Heart left ventricle (tissue), 16 donors: Measurements from ENCODE around the gene MAP10. TPM values are rescaled to one million over a fixed set of nuclear protein-coding genes. Genes with fewer than 3 reads are reported as not detected.

Experiments used
- ATAC-seq, 4 donors: fragments of 200-7000 bp; cut with Tn5 transposase; one replicate each; pipeline ENCODE4 v1.9.1; 2020 to 2022; ENCODE audit warnings: moderate library complexity in 4 of 4, mild to moderate bottlenecking in 3 of 4, moderate number of reproducible peaks in 1 of 4
- DNase-seq, 5 donors: peaks; one replicate each; pipeline ENCODE4 v3.0.0-alpha.2; 2020
- H3K27ac ChIP-seq, 12 donors: fragments of 200-600 bp; sonication (generic) in 4 of 12; one replicate each; pipeline versions ENCODE4 v1.5.0 to v1.8.0; 2016 to 2022; ENCODE audit warnings: mild to moderate bottlenecking in 2 of 12
- H3K27me3 ChIP-seq, 9 donors: fragments of 200-600 bp; sonication (generic) in 2 of 9; one replicate each; pipeline versions ENCODE4 v1.5.1 to v1.8.0; 2016 to 2022; ENCODE audit warnings: mild to moderate bottlenecking in 3 of 9
- H3K36me3 ChIP-seq, 9 donors: fragments of 200-600 bp; sonication (generic) in 2 of 9; one replicate each; pipeline versions ENCODE4 v1.5.0 to v1.8.0; 2018 to 2022; ENCODE audit warnings: mild to moderate bottlenecking in 2 of 9
- H3K4me1 ChIP-seq, 12 donors: fragments of 200-600 bp; sonication (generic) in 4 of 12; one replicate each; pipeline versions ENCODE4 v1.5.0 to v1.8.0; 2016 to 2022; ENCODE audit warnings: mild to moderate bottlenecking in 3 of 12
- H3K4me3 ChIP-seq, 12 donors: fragments of 200-600 bp; sonication (generic) in 4 of 12; one replicate each; pipeline versions ENCODE4 v1.5.0 to v1.8.0; 2017 to 2022; ENCODE audit warnings: mild to moderate bottlenecking in 9 of 12, moderate library complexity in 4 of 12
- H3K9me3 ChIP-seq, 12 donors: fragments of 200-600 bp; sonication (generic) in 4 of 12; one replicate each; pipeline versions ENCODE4 v1.5.0 to v1.8.0; 2016 to 2022; ENCODE audit warnings: mild to moderate bottlenecking in 1 of 12
- CTCF ChIP-seq, 12 donors: fragments of 200-600 bp; sonication (generic) in 4 of 12; IDR thresholded peaks; one replicate each; pipeline versions ENCODE4 v1.5.0 to v1.8.0; 2018 to 2022; ENCODE audit warnings: antibody characterized with exemption in 12 of 12, mild to moderate bottlenecking in 5 of 12
- POLR2A ChIP-seq, 2 donors: fragments of 450-650 bp; IDR thresholded peaks; one replicate each; pipeline ENCODE4 v1.6.1; 2017; ENCODE audit warnings: antibody characterized with exemption in 2 of 2, mild to moderate bottlenecking in 2 of 2, moderate library complexity in 2 of 2
- WGBS, 4 donors: extraction: QIAGEN DNeasy Blood & Tissue Kit in 2 of 4; methylation state at CpG; one replicate each; pipeline versions ENCODE4 v1.1.5 to v1.1.7; 2013 to 2018; 5-methylcytosine and 5-hydroxymethylcytosine counted together
- intact Hi-C, 10 donors: fragments of 100-400 bp; cut with DNase I; formaldehyde crosslinking; loops; one replicate each; pipeline versions ENCODE4 v1.11.1 to v1.14.2; 2022
- polyA plus RNA-seq, 2 donors: library from polyadenylated mRNA; stranded (reverse); fragments of 200-250 nt; gene quantifications; one replicate each; pipeline ENCODE4 v1.2.3, GENCODE V29; 2013
- total RNA-seq, 9 donors: library from RNA; depleted of rRNA in 2 of 9; stranded (reverse); fragments of >200 nt in 2 of 9; fragmentation: NEBNext Ultra II Directional in 3 of 9; extraction: Animal tissue kit (Norgen Biotek cat#: 25700) in 3 of 9; gene quantifications; one replicate each; pipeline versions ENCODE4 v1.1.0 to v1.2.4, GENCODE V29; 2016 to 2023
- donor health status: ischemic (EF 13 %, LVEDD 7.1; RV severe dilation, severe dysfunction).
- donor health status: healthy with polysubstance abuse.
- donor health status: DM: no; HTN: yes; CAD: no.
- donor health status: DM: no; HTN: no; CAD: no.
- donor health status: ischemic (EF 25% LVEDD 6.9; RV normal size, moderate dysfunction).
- donor health status: ischemic (EF 25% LVEDD 5.7; RV mildly dilated, moderate dysfunction).
- donor health status: healthy.
- donor health status: DM: yes; HTN: yes; CAD: no.
- donor health status: ischemic (EF 35%, LVEDD 5.7; RV mildly dilated, moderate dysfunction).
- donor health status: nonischemic (EF 11% LVEDD 7.7; RV severe dilation, severe dysfunction).
- donor health status: DM: yes; HTN: yes; CAD: no.
- donor health status: PGD.
- donor health status: ischemic (EF 29% LVEDD 5.4; RV normal size, mild dysfunction).
- donor health status: nonischemic (EF 23%, LVEDD 6.1; RV moderate dilation, normal function).

The MAP10 gene
- total and polyA plus RNA-seq, 11 donors = 1.5 to 4.9 (median 3.5) TPM

- H3K4me3 ChIP-seq = no peak overlapping the region
- DNase-seq (no peak), ATAC-seq (no peak)
- intact Hi-C loops = no loop called here
- H3K27ac ChIP-seq = no peak overlapping the region
- H3K9me3 ChIP-seq = no peaks in the 10 kb centered on the region
- 70 to 83% (median 80%) methylated on average over 2 of the region's 2 CpGs for WGBS, 4 donors
- no peaks in the 10 kb centered on the region for H3K27me3 ChIP-seq
- TF ChIP-seq CTCF (IDR thresholded peaks at IDR 0.05) (no peak), POLR2A (IDR thresholded peaks at IDR 0.05) (no peak)
- H3K4me1 ChIP-seq = peaks cover 0 to 15% (median 0%) of the 10 kb centered on the region in 12 donors
- no peaks in the 10 kb centered on the region for H3K36me3 ChIP-seq
Measured at GRCh38 chr1:232769733-232770132, 35.5 kb upstream of the MAP10 start.

DNA sequence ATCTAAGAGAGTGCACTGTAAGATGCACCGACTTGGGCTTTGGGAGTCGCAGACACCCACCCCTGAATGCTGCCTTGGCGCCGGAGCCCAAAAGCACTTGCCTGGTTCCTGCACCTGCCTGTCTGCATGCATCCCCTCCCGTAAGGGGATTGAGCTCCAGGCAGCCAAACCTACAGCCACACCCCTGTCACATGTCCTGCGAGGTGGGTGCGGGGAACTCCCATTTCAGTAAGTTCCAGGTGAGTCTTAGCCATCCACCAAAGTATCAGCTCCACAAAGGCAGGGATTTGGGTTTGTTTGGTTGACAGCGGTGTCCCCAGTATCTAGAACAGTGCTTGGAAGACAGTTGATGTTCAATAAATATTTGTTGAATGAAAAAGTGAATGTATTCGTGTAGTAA lies 31.5 kb upstream of the MAP10 start:
- ATAC-seq (no peak), DNase-seq (no peak)
- Histone ChIP-seq H3K27ac (no peak overlapping the region), H3K36me3 (no peaks in the 10 kb centered on the region), H3K4me1 (no peaks in the 10 kb centered on the region), H3K4me3 (no peak overlapping the region), H3K9me3 (no peaks in the 10 kb centered on the region), H3K27me3 (no peaks in the 10 kb centered on the region)
- 91 to 97% (median 95%) methylated on average over 9 of the region's 9 CpGs for WGBS, 4 donors
- intact Hi-C loops = no loop called here
- TF ChIP-seq CTCF (IDR thresholded peaks at IDR 0.05) = no peak
- no peak for TF ChIP-seq POLR2A (IDR thresholded peaks at IDR 0.05)

DNA sequence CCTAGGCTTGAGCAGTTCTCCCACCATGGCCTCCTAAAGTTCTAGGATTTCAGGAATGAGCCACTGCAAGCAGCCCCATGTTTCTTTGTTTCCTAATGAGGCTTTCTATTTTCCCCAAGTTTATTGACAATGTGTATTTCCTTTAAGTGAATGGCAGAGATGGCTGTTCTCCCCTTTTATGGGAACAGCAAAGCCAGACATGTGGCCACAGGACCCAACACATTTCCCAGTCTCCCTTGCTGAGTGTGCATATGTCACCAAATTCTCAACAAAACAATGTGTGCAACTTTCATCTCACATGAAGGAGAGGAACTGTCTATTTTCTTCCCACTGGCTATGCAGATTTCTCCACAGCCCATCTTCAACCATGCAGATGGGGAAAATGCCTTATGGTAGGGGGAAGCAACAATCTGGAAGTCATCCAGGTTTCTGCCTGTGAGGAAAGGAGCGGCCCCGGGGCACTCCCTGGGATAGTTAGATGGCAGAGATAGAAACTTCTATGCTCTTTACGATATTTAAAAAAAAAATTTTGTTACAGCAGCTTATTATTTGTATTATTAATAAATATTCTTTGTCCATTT lies 28.6 kb upstream of the MAP10 start:
- WGBS, 4 donors = 51 to 65% (median 60%) methylated on average over 3 of the region's 3 CpGs
- no peak for ATAC-seq
- no peaks in the 10 kb centered on the region for H3K36me3 ChIP-seq
- TF ChIP-seq CTCF (IDR thresholded peaks at IDR 0.05) (no peak), POLR2A (IDR thresholded peaks at IDR 0.05) (no peak)
- no peak overlapping the region for H3K4me3 ChIP-seq
- intact Hi-C loops = no loop called here
- H3K4me1 ChIP-seq = no peaks in the 10 kb centered on the region
- no peak for DNase-seq
- no peaks in the 10 kb centered on the region for H3K9me3 ChIP-seq
- H3K27ac ChIP-seq = no peak overlapping the region
- no peaks in the 10 kb centered on the region for H3K27me3 ChIP-seq

GRCh38 chr1:232780354-232780753 lies 24.9 kb upstream of the MAP10 start:
- Histone ChIP-seq H3K4me3 (no peak overlapping the region), H3K27ac (no peak overlapping the region), H3K36me3 (no peaks in the 10 kb centered on the region), H3K9me3 (no peaks in the 10 kb centered on the region), H3K4me1 (no peaks in the 10 kb centered on the region), H3K27me3 (no peaks in the 10 kb centered on the region)
- WGBS, 4 donors = 93 to 95% (median 95%) methylated on average over 9 of the region's 9 CpGs
- no peak for DNase-seq
- intact Hi-C loops = no loop called here
- TF ChIP-seq POLR2A (IDR thresholded peaks at IDR 0.05) = no peak
- TF ChIP-seq CTCF (IDR thresholded peaks at IDR 0.05) = no peak
- ATAC-seq = no peak
